Smooth muscle cell (in vitro differentiated cells): ENCODE results near the gene EMILIN2. TPM values are rescaled to one million over a fixed set of nuclear protein-coding genes. Genes with fewer than 3 reads are reported as not detected.

Experiments used
- DNase-seq: peaks from one replicate; lab custom pipeline; 2025; ENCODE audit not compliant: unreplicated experiment; lab: John Stamatoyannopoulos, UW
- H2AFZ ChIP-seq: fragments of 200-600 bp; sonication (generic); 2 replicates; pipeline ENCODE4 v1.6.0; 2016; ENCODE audit warnings: antibody characterized with exemption, low read depth, mild to moderate bottlenecking
- H3F3A ChIP-seq: fragments of 200-600 bp; sonication (generic); 2 replicates; pipeline ENCODE4 v1.6.0; 2017; ENCODE audit warnings: antibody characterized with exemption, low read depth
- H3K27ac ChIP-seq: fragments of 200-600 bp; sonication (generic); 2 replicates; pipeline ENCODE4 v1.5.1; 2016; ENCODE audit warnings: low read depth, mild to moderate bottlenecking
- H3K27me3 ChIP-seq: fragments of 200-600 bp; sonication (generic); 2 replicates; pipeline ENCODE4 v1.6.1; 2016; ENCODE audit warnings: low read depth, mild to moderate bottlenecking
- H3K36me3 ChIP-seq: fragments of 200-600 bp; sonication (generic); 2 replicates; pipeline ENCODE4 v1.5.1; 2016; ENCODE audit warnings: low read depth
- H3K4me1 ChIP-seq: fragments of 200-600 bp; sonication (generic); 2 replicates; pipeline ENCODE4 v1.5.1; 2016; ENCODE audit warnings: low read depth
- H3K4me2 ChIP-seq: fragments of 200-600 bp; sonication (generic); 2 replicates; pipeline ENCODE4 v1.6.0; 2016; ENCODE audit warnings: mild to moderate bottlenecking
- H3K4me3 ChIP-seq: fragments of 200-600 bp; sonication (generic); 2 replicates; pipeline ENCODE4 v1.5.1; 2016; ENCODE audit warnings: mild to moderate bottlenecking
- H3K79me2 ChIP-seq: fragments of 200-600 bp; sonication (generic); 2 replicates; pipeline ENCODE4 v1.6.0; 2016; ENCODE audit warnings: low read depth, mild to moderate bottlenecking
- H3K9ac ChIP-seq: fragments of 200-600 bp; sonication (generic); 2 replicates; pipeline ENCODE4 v1.6.0; 2016; ENCODE audit warnings: low read depth
- H3K9me3 ChIP-seq: fragments of 200-600 bp; sonication (generic); replicated peaks from 2 replicates; pipeline ENCODE4 v1.5.1; 2016; ENCODE audit warnings: low read depth
- H4K20me1 ChIP-seq: fragments of 200-600 bp; sonication (generic); 2 replicates; pipeline ENCODE4 v1.6.0; 2016; ENCODE audit warnings: low read depth
- WGBS: methylation state at CpG from one replicate; pipeline ENCODE4 v1.1.7; 2016; ENCODE audit warnings: low lambda C conversion rate; 5-methylcytosine and 5-hydroxymethylcytosine counted together
- polyA plus RNA-seq: library from polyadenylated mRNA; unstranded; fragments of >200 nt; fragmentation: Nextera tagmentation; extraction: Ambion mirVana; gene quantifications from 2 replicates; pipeline ENCODE4 v1.2.1, GENCODE V29; 2016
- total RNA-seq: library from RNA; depleted of rRNA; stranded (reverse); fragments of >200 nt; gene quantifications from 2 replicates; pipeline ENCODE4 v1.2.3, GENCODE V29; 2014
- TF ChIP-seq, protein P1 (sequence below): fragments of 200-600 bp; sonication (generic); IDR thresholded peaks from 2 replicates; pipeline ENCODE4 v1.5.1; 2017; ENCODE audit warnings: borderline replicate concordance, mild to moderate bottlenecking, antibody characterized with exemption; ENCODE audit not compliant: insufficient read depth, poor library complexity, severe bottlenecking

The EMILIN2 gene
- total and polyA plus RNA-seq, 2 experiments from 2014 or later: 6.5 to 22.9 TPM

DNA sequence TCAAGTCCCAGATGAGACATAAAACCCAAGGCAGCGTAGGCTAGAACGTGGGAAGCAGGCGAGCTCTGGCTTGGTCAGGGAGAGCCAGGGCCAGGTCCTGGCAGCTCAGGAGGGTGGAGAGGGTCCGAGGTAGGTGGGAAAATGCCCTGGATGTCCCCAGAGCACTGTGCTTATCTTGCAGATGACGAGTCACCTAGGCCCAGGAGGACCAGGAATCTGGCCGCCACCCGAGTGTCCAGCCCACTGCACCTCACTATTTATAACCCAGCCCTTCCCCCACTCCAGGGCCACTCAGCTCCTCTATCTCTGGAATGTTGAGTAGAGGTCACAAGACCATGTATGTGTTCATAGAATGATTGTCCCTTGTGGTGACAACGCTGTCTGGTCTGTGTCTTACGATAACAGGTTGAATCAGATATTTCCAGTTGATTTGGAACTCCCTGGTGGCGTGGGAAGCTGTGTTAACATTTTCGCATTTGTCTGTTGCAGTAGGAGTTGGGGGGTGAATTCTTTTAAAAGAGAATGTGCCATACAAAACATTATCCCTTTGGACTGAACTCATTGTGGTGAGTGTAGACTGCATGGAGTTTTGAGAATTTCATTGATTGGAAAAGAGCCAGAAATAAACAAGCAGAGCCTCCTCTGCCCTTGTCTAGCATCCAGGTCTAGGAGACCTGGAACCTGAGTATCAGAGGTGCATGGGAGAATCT lies 47.5 kb downstream of the EMILIN2 start:
- Histone ChIP-seq H2AFZ (no peak overlapping the region), H3K9me3 (no peaks in the 10 kb centered on the region), H3K36me3 (no peaks in the 10 kb centered on the region), H3K4me3 (no peak overlapping the region), H4K20me1 (no peaks in the 10 kb centered on the region), H3K79me2 (no peaks in the 10 kb centered on the region), H3K4me2 (no peak overlapping the region), H3F3A (no peaks in the 10 kb centered on the region), H3K4me1 (peaks cover 13% of the 10 kb centered on the region), H3K27me3 (no peaks in the 10 kb centered on the region), H3K9ac (no peak overlapping the region), H3K27ac (no peak overlapping the region)
- 79% methylated on average over 11 of the region's 11 CpGs for WGBS
- TF ChIP-seq, protein P1, sequence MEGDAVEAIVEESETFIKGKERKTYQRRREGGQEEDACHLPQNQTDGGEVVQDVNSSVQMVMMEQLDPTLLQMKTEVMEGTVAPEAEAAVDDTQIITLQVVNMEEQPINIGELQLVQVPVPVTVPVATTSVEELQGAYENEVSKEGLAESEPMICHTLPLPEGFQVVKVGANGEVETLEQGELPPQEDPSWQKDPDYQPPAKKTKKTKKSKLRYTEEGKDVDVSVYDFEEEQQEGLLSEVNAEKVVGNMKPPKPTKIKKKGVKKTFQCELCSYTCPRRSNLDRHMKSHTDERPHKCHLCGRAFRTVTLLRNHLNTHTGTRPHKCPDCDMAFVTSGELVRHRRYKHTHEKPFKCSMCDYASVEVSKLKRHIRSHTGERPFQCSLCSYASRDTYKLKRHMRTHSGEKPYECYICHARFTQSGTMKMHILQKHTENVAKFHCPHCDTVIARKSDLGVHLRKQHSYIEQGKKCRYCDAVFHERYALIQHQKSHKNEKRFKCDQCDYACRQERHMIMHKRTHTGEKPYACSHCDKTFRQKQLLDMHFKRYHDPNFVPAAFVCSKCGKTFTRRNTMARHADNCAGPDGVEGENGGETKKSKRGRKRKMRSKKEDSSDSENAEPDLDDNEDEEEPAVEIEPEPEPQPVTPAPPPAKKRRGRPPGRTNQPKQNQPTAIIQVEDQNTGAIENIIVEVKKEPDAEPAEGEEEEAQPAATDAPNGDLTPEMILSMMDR: no peak
- no peak for DNase-seq

DNA sequence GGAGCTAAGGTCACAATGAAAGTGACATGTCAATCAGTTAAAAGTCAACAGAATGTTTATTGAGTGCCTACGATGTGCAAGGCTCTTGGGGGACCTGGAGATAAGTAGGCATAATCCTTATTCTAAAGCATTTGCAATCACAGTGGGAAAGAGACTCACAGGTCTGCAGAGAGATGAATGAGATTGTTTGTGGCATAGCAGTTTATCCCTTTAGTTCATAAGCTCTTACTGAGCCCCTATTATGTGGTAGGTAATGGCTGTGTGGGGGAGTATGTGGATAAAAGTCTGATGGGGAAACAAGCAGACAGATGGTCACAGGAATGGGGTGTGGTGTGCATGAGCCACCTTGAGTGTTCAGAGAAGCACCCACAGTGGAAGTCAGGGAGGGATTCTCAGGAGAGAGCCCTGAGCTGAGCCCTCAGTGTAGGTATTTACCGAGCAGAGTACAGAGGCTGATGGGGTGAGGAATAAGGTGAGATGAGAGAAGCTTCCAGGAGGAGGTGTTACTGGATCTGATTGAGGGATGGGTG lies 48.1 kb downstream of the EMILIN2 start:
- no peaks in the 10 kb centered on the region for H3K9me3 ChIP-seq
- H3K4me2 ChIP-seq: no peak overlapping the region
- TF ChIP-seq, protein P1: no peak
- no peak overlapping the region for H3K4me3 ChIP-seq
- no peaks in the 10 kb centered on the region for H3K79me2 ChIP-seq
- H2AFZ ChIP-seq: no peak overlapping the region
- H3K36me3 ChIP-seq: no peaks in the 10 kb centered on the region
- no peak overlapping the region for H3K27ac ChIP-seq
- H3F3A ChIP-seq: no peaks in the 10 kb centered on the region
- H3K9ac ChIP-seq: no peak overlapping the region
- no peak for DNase-seq
- peaks cover 13% of the 10 kb centered on the region for H3K4me1 ChIP-seq
- no peaks in the 10 kb centered on the region for H3K27me3 ChIP-seq
- H4K20me1 ChIP-seq: no peaks in the 10 kb centered on the region
- WGBS: 73% methylated on average over 2 of the region's 2 CpGs

DNA sequence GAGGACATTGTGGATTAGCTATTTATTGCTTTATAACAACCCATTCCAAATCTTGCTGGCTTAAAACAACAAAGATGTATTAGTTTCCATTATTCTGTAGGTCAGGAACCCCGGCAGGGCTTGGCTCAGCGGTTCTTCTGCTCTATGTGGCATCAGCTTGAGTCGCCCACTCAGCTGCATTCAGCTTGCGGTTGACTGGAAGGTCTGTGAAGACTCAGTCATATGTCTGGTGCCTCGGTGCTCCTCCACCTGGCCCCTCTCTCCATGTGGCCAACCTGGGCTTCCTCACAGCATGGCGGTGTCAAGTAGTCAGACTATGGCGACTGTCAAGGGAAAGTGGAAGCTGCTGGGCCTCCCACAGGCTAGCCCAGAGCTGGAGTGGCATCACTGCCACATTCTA lies 48.6 kb downstream of the EMILIN2 start:
- over 99% methylated on average over 7 of the region's 7 CpGs for WGBS
- Histone ChIP-seq H3K36me3 (no peaks in the 10 kb centered on the region), H3K9me3 (no peaks in the 10 kb centered on the region), H3K4me1 (peaks cover 13% of the 10 kb centered on the region), H3K79me2 (no peaks in the 10 kb centered on the region), H3K4me2 (no peak overlapping the region), H3K4me3 (no peak overlapping the region), H3F3A (no peaks in the 10 kb centered on the region), H2AFZ (no peak overlapping the region), H3K9ac (no peak overlapping the region), H3K27me3 (no peaks in the 10 kb centered on the region), H4K20me1 (no peaks in the 10 kb centered on the region), H3K27ac (no peak overlapping the region)
- TF ChIP-seq, protein P1: no peak
- DNase-seq: no peak

DNA sequence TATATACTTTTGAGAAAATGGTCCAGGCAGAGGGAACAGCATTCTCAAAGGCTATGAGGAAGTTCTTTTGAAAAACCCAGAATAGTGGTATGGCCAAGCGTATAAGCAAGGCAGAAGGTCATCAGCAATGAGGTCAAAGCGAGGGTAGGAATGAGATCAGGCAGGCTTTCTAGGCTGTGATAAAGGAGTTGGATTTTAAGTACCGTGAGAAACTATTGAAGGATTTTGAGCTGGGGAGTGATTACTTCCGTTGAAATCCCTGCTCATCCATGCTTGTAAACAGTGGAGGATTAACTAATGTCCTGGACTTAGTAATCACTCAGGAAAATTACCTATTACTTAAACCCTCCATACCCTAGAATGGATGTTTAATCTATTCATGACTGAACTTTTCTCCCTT lies 50.2 kb downstream of the EMILIN2 start:
- H3K4me3 ChIP-seq: no peak overlapping the region
- H3K4me2 ChIP-seq: no peak overlapping the region
- peaks cover 5% of the 10 kb centered on the region for H3F3A ChIP-seq
- H3K27me3 ChIP-seq: no peaks in the 10 kb centered on the region
- H3K9me3 ChIP-seq: no peaks in the 10 kb centered on the region
- no peaks in the 10 kb centered on the region for H3K36me3 ChIP-seq
- H3K79me2 ChIP-seq: no peaks in the 10 kb centered on the region
- no peaks in the 10 kb centered on the region for H4K20me1 ChIP-seq
- no peak overlapping the region for H3K9ac ChIP-seq
- no peak overlapping the region for H2AFZ ChIP-seq
- no peak overlapping the region for H3K27ac ChIP-seq
- TF ChIP-seq, protein P1: no peak
- DNase-seq: no peak
- H3K4me1 ChIP-seq: peaks cover 13% of the 10 kb centered on the region
- WGBS: 34% methylated on average over 4 of the region's 4 CpGs
